Natural killer cell (primary cell): Measurements from ENCODE around the gene PID1. TPM values are rescaled to one million over a fixed set of nuclear protein-coding genes. Genes with fewer than 3 reads are reported as not detected.

ENCODE experiments used
- ATAC-seq, 3 donors: fragments of 150-1000 bp in 2 of 3; fragments of 200-7000 bp in 1 of 3; cut with Tn5 transposase; 1 replicate in 1 of 3; 2 replicates in 2 of 3; pipeline ENCODE4 v1.10.0; 2021; ENCODE audit warnings: mild to moderate bottlenecking in 2 of 3, moderate library complexity in 2 of 3
- DNase-seq, 2 donors: peaks; one replicate each; pipeline versions ENCODE4 v3.0.0 to v3.0.0-alpha.2; 2013 to 2021; ENCODE audit warnings: mixed read lengths in 1 of 2
- H3K27ac ChIP-seq: one replicate; pipeline ENCODE4 v1.5.1; 2013; ENCODE audit warnings: mild to moderate bottlenecking, low read length
- H3K27me3 ChIP-seq: one replicate; pipeline ENCODE4 v1.6.1; 2013; ENCODE audit warnings: low read length; ENCODE audit not compliant: control insufficient read depth, insufficient read depth
- H3K36me3 ChIP-seq: one replicate; pipeline ENCODE4 v1.6.1; 2013; ENCODE audit warnings: low read length; ENCODE audit not compliant: control insufficient read depth, insufficient read depth
- H3K4me1 ChIP-seq: one replicate; pipeline ENCODE4 v1.6.1; 2013; ENCODE audit warnings: low read length; ENCODE audit not compliant: control insufficient read depth, insufficient read depth
- H3K4me3 ChIP-seq: one replicate; pipeline ENCODE4 v1.5.1; 2013; ENCODE audit warnings: low read length
- H3K9me3 ChIP-seq: one replicate; pipeline ENCODE4 v1.6.1; 2013; ENCODE audit warnings: low read length; ENCODE audit not compliant: control insufficient read depth, insufficient read depth
- H3K27ac Mint-ChIP-seq, 2 donors: one replicate each; pipeline ENCODE4 v1.8.0; 2022; ENCODE audit warnings: mild to moderate bottlenecking in 2 of 2, mixed read lengths in 2 of 2, moderate library complexity in 1 of 2
- H3K27me3 Mint-ChIP-seq, 2 donors: one replicate each; pipeline ENCODE4 v1.8.0; 2022; ENCODE audit warnings: low read depth in 2 of 2, mixed read lengths in 2 of 2
- H3K36me3 Mint-ChIP-seq: one replicate; pipeline ENCODE4 v1.8.0; 2022; ENCODE audit warnings: mixed read lengths
- H3K4me1 Mint-ChIP-seq, 2 donors: one replicate each; pipeline ENCODE4 v1.8.0; 2022; ENCODE audit warnings: mixed read lengths in 2 of 2
- H3K4me3 Mint-ChIP-seq: one replicate; pipeline ENCODE4 v1.8.0; 2022; ENCODE audit warnings: mild to moderate bottlenecking, moderate library complexity, mixed read lengths
- H3K9me3 Mint-ChIP-seq, 2 donors: one replicate each; pipeline ENCODE4 v1.8.0; 2022; ENCODE audit warnings: mixed read lengths in 2 of 2
- CTCF ChIP-seq: fragments of 200-600 bp; IDR thresholded peaks from one replicate; pipeline ENCODE4 v1.8.0; 2022; ENCODE audit warnings: antibody characterized with exemption
- WGBS: methylation state at CpG from one replicate; pipeline ENCODE4 v1.1.7; 2013; ENCODE audit warnings: missing lambda C conversion rate; ENCODE audit not compliant: insufficient coverage; 5-methylcytosine and 5-hydroxymethylcytosine counted together
- intact Hi-C: fragments of 100-400 bp; cut with micrococcal nuclease; formaldehyde crosslinking; loops from one replicate; pipeline ENCODE4 v1.14.2; 2022
- total RNA-seq, 4 donors: library from RNA; stranded (reverse); fragments of 120-200 nt in 1 of 4; gene quantifications; one replicate each; pipeline versions ENCODE4 v1.2.3 to v1.2.4, GENCODE V29; 2013 to 2022

PID1 gene
- total RNA-seq, 3 donors from 2014 or later (not counting 1 experiment from before 2014, with no cell fraction given), result 0.56 to 3.0 (median 1.0) TPM

- TF ChIP-seq CTCF, result no peak
- Mint-ChIP-seq H3K36me3 (peaks cover 11% of the 10 kb centered on the region), H3K9me3 (peaks cover 15 to 22% of the 10 kb centered on the region in 2 donors)
These were observed 269.9 kb downstream of the PID1 start for GRCh38 chr2:229001196-229001595.

GRCh38 chr2:228999326-228999725, 271.8 kb downstream of the PID1 start:
- H3K36me3 ChIP-seq, result no peaks in the 10 kb centered on the region
- no peak overlapping the region for H3K27ac ChIP-seq
- no peaks in the 10 kb centered on the region for H3K27me3 Mint-ChIP-seq
- H3K36me3 Mint-ChIP-seq, result peaks cover 11% of the 10 kb centered on the region
- no peaks in the 10 kb centered on the region for H3K4me1 ChIP-seq
- H3K27ac Mint-ChIP-seq, result no peak overlapping the region
- H3K4me3 Mint-ChIP-seq, result no peak overlapping the region
- H3K9me3 Mint-ChIP-seq, result peaks cover 21 to 24% of the 10 kb centered on the region in 2 donors
- WGBS, result 61% methylated on average over 1 of the region's 1 CpG
- no peaks in the 10 kb centered on the region for H3K27me3 ChIP-seq
- ATAC-seq (no peak), DNase-seq (no peak)
- H3K4me1 Mint-ChIP-seq, result no peaks in the 10 kb centered on the region
- H3K4me3 ChIP-seq, result no peak overlapping the region
- peaks cover 9% of the 10 kb centered on the region for H3K9me3 ChIP-seq
- TF ChIP-seq CTCF, result no peak
- intact Hi-C loops, result no loop called here

More at GRCh38 chr2:229001196-229001595, 269.9 kb downstream of the PID1 start:
- ATAC-seq, result no peak
- no peaks in the 10 kb centered on the region for H3K36me3 ChIP-seq
- Mint-ChIP-seq H3K4me1 (no peaks in the 10 kb centered on the region), H3K4me3 (no peak overlapping the region), H3K27ac (no peak overlapping the region), H3K27me3 (no peaks in the 10 kb centered on the region)
- DNase-seq, result no peak
- no peak overlapping the region for H3K4me3 ChIP-seq
- H3K9me3 ChIP-seq, result peaks cover 9% of the 10 kb centered on the region
- WGBS, result no CpG with 5 or more reads among the region's 1 CpG
- no peaks in the 10 kb centered on the region for H3K4me1 ChIP-seq
- intact Hi-C loops, result no loop called here
- no peak overlapping the region for H3K27ac ChIP-seq
- H3K27me3 ChIP-seq, result no peaks in the 10 kb centered on the region

- no peaks in the 10 kb centered on the region for H3K4me1 ChIP-seq
- 70% methylated on average over 3 of the region's 3 CpGs for WGBS
- Mint-ChIP-seq H3K36me3 (peaks cover 15% of the 10 kb centered on the region), H3K4me1 (no peaks in the 10 kb centered on the region), H3K4me3 (no peak overlapping the region), H3K9me3 (peaks cover 19 to 34% of the 10 kb centered on the region in 2 donors), H3K27me3 (no peaks in the 10 kb centered on the region), H3K27ac (no peak overlapping the region)
- no peaks in the 10 kb centered on the region for H3K36me3 ChIP-seq
- no peak for DNase-seq
- TF ChIP-seq CTCF, result no peak
- H3K27me3 ChIP-seq, result no peaks in the 10 kb centered on the region
- H3K27ac ChIP-seq, result no peak overlapping the region
- no peak for ATAC-seq
- no peak overlapping the region for H3K4me3 ChIP-seq
- peaks cover 18% of the 10 kb centered on the region for H3K9me3 ChIP-seq
- intact Hi-C loops, result no loop called here
These were observed 282.3 kb downstream of the PID1 start for GRCh38 chr2:228988786-228989185.

GRCh38 chr2:228987441-228988155, 283.5 kb downstream of the PID1 start:
- 88% methylated on average over 1 of the region's 2 CpGs for WGBS
- H3K27ac Mint-ChIP-seq, result no peak overlapping the region
- H3K9me3 ChIP-seq, result peaks cover 12% of the 10 kb centered on the region
- H3K27me3 Mint-ChIP-seq, result no peaks in the 10 kb centered on the region
- no peak for TF ChIP-seq CTCF
- H3K4me3 Mint-ChIP-seq, result no peak overlapping the region
- H3K9me3 Mint-ChIP-seq, result peaks cover 19 to 29% of the 10 kb centered on the region in 2 donors
- intact Hi-C loops, result no loop called here
- H3K4me3 ChIP-seq, result no peak overlapping the region
- H3K27me3 ChIP-seq, result no peaks in the 10 kb centered on the region
- H3K4me1 ChIP-seq, result no peaks in the 10 kb centered on the region
- DNase-seq (no peak), ATAC-seq (no peak)
- peaks cover 10% of the 10 kb centered on the region for H3K36me3 Mint-ChIP-seq
- no peak overlapping the region for H3K27ac ChIP-seq
- no peaks in the 10 kb centered on the region for H3K4me1 Mint-ChIP-seq
- H3K36me3 ChIP-seq, result no peaks in the 10 kb centered on the region
